CD14-positive monocyte (primary cell): ENCODE results near the gene NKAIN2. TPM values are rescaled to one million over a fixed set of nuclear protein-coding genes. Genes with fewer than 3 reads are reported as not detected.

Experiments
- DNase-seq, 3 donors: peaks; one replicate each; pipeline ENCODE4 v3.0.0-alpha.2; 2011 to 2022
- H2AFZ ChIP-seq: 2 replicates; pipeline ENCODE4 v1.6.0; 2012; ENCODE audit warnings: mild to moderate bottlenecking, low read depth, low read length, inconsistent platforms; ENCODE audit not compliant: insufficient read depth, poor library complexity, severe bottlenecking
- H3K27ac ChIP-seq, 2 donors: 1 replicate in 1 of 2; 2 replicates in 1 of 2; pipeline ENCODE4 v1.5.1; 2012 to 2013; ENCODE audit warnings: low read length in 2 of 2, control low read depth in 1 of 2, inconsistent platforms in 1 of 2, low read depth in 1 of 2, mild to moderate bottlenecking in 1 of 2
- H3K27me3 ChIP-seq, 2 donors: one replicate each; pipeline versions ENCODE4 v1.6.0 to v1.6.1; 2011 to 2013; ENCODE audit warnings: low read length in 2 of 2; ENCODE audit not compliant: control insufficient read depth in 2 of 2, insufficient read depth in 2 of 2
- H3K36me3 ChIP-seq, 2 donors: replicated peaks in 1 of 2; 1 replicate in 1 of 2; 2 replicates in 1 of 2; pipeline versions ENCODE4 v1.5.1 to v1.6.1; 2012 to 2013; ENCODE audit warnings: low read length in 2 of 2, control low read depth in 1 of 2, inconsistent platforms in 1 of 2, mild to moderate bottlenecking in 1 of 2; ENCODE audit not compliant: insufficient read depth in 2 of 2, control insufficient read depth in 1 of 2
- H3K4me1 ChIP-seq, 2 donors: 1 replicate in 1 of 2; 2 replicates in 1 of 2; pipeline versions ENCODE4 v1.5.1 to v1.6.1; 2012 to 2013; ENCODE audit warnings: low read length in 2 of 2, control low read depth in 1 of 2, inconsistent platforms in 1 of 2, mild to moderate bottlenecking in 1 of 2, moderate library complexity in 1 of 2; ENCODE audit not compliant: insufficient read depth in 2 of 2, control insufficient read depth in 1 of 2
- H3K4me2 ChIP-seq: replicated peaks from 2 replicates; pipeline ENCODE3; 2012; ENCODE audit warnings: low read length, moderate library complexity, mild to moderate bottlenecking; ENCODE audit not compliant: poor library complexity, severe bottlenecking; ENCODE audit errors: extremely low read depth
- H3K4me3 ChIP-seq, 3 experiments: fragments of 200-600 bp in 1 of 3; sonication (generic) in 1 of 3; replicated peaks in 1 of 3; 1 replicate in 2 of 3; 2 replicates in 1 of 3; pipeline ENCODE4 v1.5.1; 2011 to 2013; ENCODE audit warnings: low read length in 3 of 3, mild to moderate bottlenecking in 3 of 3, control low read depth in 2 of 3, low read depth in 2 of 3, inconsistent platforms in 1 of 3, moderate library complexity in 1 of 3
- H3K79me2 ChIP-seq: 2 replicates; pipeline ENCODE4 v1.6.0; 2012; ENCODE audit warnings: mild to moderate bottlenecking, control low read depth, inconsistent platforms, low read length, moderate library complexity; ENCODE audit not compliant: insufficient read depth
- H3K9ac ChIP-seq: 2 replicates; pipeline ENCODE4 v1.6.0; 2017; ENCODE audit warnings: low read length, mild to moderate bottlenecking; ENCODE audit not compliant: insufficient read depth, poor library complexity, severe bottlenecking
- H3K9me3 ChIP-seq, 2 donors: replicated peaks in 1 of 2; 1 replicate in 1 of 2; 2 replicates in 1 of 2; pipeline versions ENCODE4 v1.5.1 to v1.6.1; 2012 to 2013; ENCODE audit warnings: low read length in 2 of 2, control low read depth in 1 of 2; ENCODE audit not compliant: control insufficient read depth in 1 of 2, insufficient read depth in 1 of 2
- H4K20me1 ChIP-seq: 2 replicates; pipeline ENCODE4 v1.6.0; 2012; ENCODE audit warnings: mild to moderate bottlenecking, low read length, control low read depth, moderate library complexity; ENCODE audit not compliant: insufficient read depth
- H3K27ac Mint-ChIP-seq, 7 donors: one replicate each; pipeline ENCODE4 v1.8.0; 2020; ENCODE audit warnings: mild to moderate bottlenecking in 7 of 7, mixed read lengths in 7 of 7, moderate library complexity in 6 of 7, inconsistent platforms in 2 of 7
- H3K27me3 Mint-ChIP-seq, 3 donors: one replicate each; pipeline ENCODE4 v1.8.0; 2021 to 2022; ENCODE audit warnings: low read depth in 3 of 3, mild to moderate bottlenecking in 3 of 3, mixed read lengths in 3 of 3, moderate library complexity in 3 of 3, inconsistent platforms in 1 of 3
- H3K36me3 Mint-ChIP-seq, 2 donors: one replicate each; pipeline ENCODE4 v1.8.0; 2020; ENCODE audit warnings: mixed read lengths in 2 of 2, inconsistent platforms in 1 of 2, mild to moderate bottlenecking in 1 of 2
- H3K4me1 Mint-ChIP-seq: one replicate; pipeline ENCODE4 v1.8.0; 2020; ENCODE audit warnings: mild to moderate bottlenecking, mixed read lengths
- H3K4me3 Mint-ChIP-seq, 2 donors: one replicate each; pipeline ENCODE4 v1.8.0; 2020; ENCODE audit warnings: mild to moderate bottlenecking in 2 of 2, mixed read lengths in 2 of 2, moderate library complexity in 1 of 2
- H3K9me3 Mint-ChIP-seq, 7 donors: one replicate each; pipeline ENCODE4 v1.8.0; 2020 to 2022; ENCODE audit warnings: mixed read lengths in 7 of 7, mild to moderate bottlenecking in 6 of 7, moderate library complexity in 6 of 7, inconsistent platforms in 2 of 7
- WGBS: methylation state at CpG from one replicate; pipeline ENCODE4 v1.1.5; 2013; ENCODE audit warnings: missing lambda C conversion rate; ENCODE audit not compliant: insufficient coverage; 5-methylcytosine and 5-hydroxymethylcytosine counted together
- intact Hi-C, 2 donors: fragments of 100-400 bp; cut with micrococcal nuclease; formaldehyde crosslinking; loops; one replicate each; pipeline versions ENCODE4 v1.15.0 to v1.15.1; 2023
- polyA plus RNA-seq, 3 donors: library from polyadenylated mRNA; depleted of rRNA in 1 of 3; unstranded in 2 of 3; stranded (reverse) in 1 of 3; fragments of 300-500 nt in 2 of 3; fragments of >200 nt in 1 of 3; fragmentation: Illumina TruSeq in 2 of 3; gene quantifications; 1 replicate in 2 of 3; 2 replicates in 1 of 3; pipeline ENCODE4 v1.2.3, GENCODE V29; 2012 to 2021
- TF ChIP-seq, protein P1 (sequence below): fragments of 200-600 bp; IDR thresholded peaks from one replicate; pipeline ENCODE4 v1.8.0; 2022; ENCODE audit warnings: antibody characterized with exemption, mild to moderate bottlenecking

NKAIN2 gene
- polyA plus RNA-seq, 3 donors = not detected

GRCh38 chr6:124872361-124873065 is 1068.8 kb downstream of the NKAIN2 start:
- Histone ChIP-seq H3K9me3 (no peaks in the 10 kb centered on the region), H3K4me1 (no peaks in the 10 kb centered on the region), H4K20me1 (no peaks in the 10 kb centered on the region), H3K4me3 (no peak overlapping the region), H3K4me2 (no peak overlapping the region), H3K9ac (no peak overlapping the region), H3K27me3 (no peaks in the 10 kb centered on the region), H3K27ac (no peak overlapping the region), H2AFZ (no peak overlapping the region), H3K79me2 (no peaks in the 10 kb centered on the region), H3K36me3 (no peaks in the 10 kb centered on the region)
- no peak overlapping the region for H3K27ac Mint-ChIP-seq
- no peaks in the 10 kb centered on the region for H3K36me3 Mint-ChIP-seq
- intact Hi-C loops = loop anchor here in 1 of 2 donors (5.0 kb wide), 1 partner anchor 240 kb away; no protein-coding TSS in a partner anchor
- no peaks in the 10 kb centered on the region for H3K4me1 Mint-ChIP-seq
- no peaks in the 10 kb centered on the region for H3K9me3 Mint-ChIP-seq
- TF ChIP-seq, protein P1, sequence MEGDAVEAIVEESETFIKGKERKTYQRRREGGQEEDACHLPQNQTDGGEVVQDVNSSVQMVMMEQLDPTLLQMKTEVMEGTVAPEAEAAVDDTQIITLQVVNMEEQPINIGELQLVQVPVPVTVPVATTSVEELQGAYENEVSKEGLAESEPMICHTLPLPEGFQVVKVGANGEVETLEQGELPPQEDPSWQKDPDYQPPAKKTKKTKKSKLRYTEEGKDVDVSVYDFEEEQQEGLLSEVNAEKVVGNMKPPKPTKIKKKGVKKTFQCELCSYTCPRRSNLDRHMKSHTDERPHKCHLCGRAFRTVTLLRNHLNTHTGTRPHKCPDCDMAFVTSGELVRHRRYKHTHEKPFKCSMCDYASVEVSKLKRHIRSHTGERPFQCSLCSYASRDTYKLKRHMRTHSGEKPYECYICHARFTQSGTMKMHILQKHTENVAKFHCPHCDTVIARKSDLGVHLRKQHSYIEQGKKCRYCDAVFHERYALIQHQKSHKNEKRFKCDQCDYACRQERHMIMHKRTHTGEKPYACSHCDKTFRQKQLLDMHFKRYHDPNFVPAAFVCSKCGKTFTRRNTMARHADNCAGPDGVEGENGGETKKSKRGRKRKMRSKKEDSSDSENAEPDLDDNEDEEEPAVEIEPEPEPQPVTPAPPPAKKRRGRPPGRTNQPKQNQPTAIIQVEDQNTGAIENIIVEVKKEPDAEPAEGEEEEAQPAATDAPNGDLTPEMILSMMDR = no peak
- DNase-seq = no peak
- H3K4me3 Mint-ChIP-seq = no peak overlapping the region
- WGBS = 60% methylated on average over 1 of the region's 4 CpGs
- H3K27me3 Mint-ChIP-seq = peaks cover 0 to 1% (median 0%) of the 10 kb centered on the region in 3 donors

- TF ChIP-seq, protein P1 = no peak
- H3K4me2 ChIP-seq = no peak overlapping the region
- no peak overlapping the region for H3K27ac ChIP-seq
- H3K9me3 ChIP-seq = no peaks in the 10 kb centered on the region
- H3K4me1 Mint-ChIP-seq = no peaks in the 10 kb centered on the region
- no peak overlapping the region for H3K27ac Mint-ChIP-seq
- no peak overlapping the region for H3K4me3 ChIP-seq
- H3K9me3 Mint-ChIP-seq = no peaks in the 10 kb centered on the region
- H3K36me3 ChIP-seq = no peaks in the 10 kb centered on the region
- WGBS = 100% methylated on average over 1 of the region's 3 CpGs
- H3K36me3 Mint-ChIP-seq = no peaks in the 10 kb centered on the region
- intact Hi-C loops = loop anchor here in 1 of 2 donors (5.0 kb wide), 1 partner anchor 239 kb away; no protein-coding TSS in a partner anchor
- H3K27me3 Mint-ChIP-seq = peaks cover 0 to 2% (median 1%) of the 10 kb centered on the region in 3 donors
- no peak for DNase-seq
- H3K79me2 ChIP-seq = no peaks in the 10 kb centered on the region
- H4K20me1 ChIP-seq = no peaks in the 10 kb centered on the region
- no peaks in the 10 kb centered on the region for H3K27me3 ChIP-seq
- no peaks in the 10 kb centered on the region for H3K4me1 ChIP-seq
- H3K9ac ChIP-seq = no peak overlapping the region
- H3K4me3 Mint-ChIP-seq = no peak overlapping the region
- no peak overlapping the region for H2AFZ ChIP-seq
Observed at GRCh38 chr6:124873066-124873410, 1069.4 kb downstream of the NKAIN2 start.

Other genes starting within 250 kb of the NKAIN2 start
- gene TRDN, start 166.9 kb upstream of the NKAIN2 start, polyA plus RNA-seq = not detected